Measurements from ENCODE around the gene NEK10. TPM values are rescaled to one million over a fixed set of nuclear protein-coding genes. Genes with fewer than 3 reads are reported as not detected.

The NEK10 gene
- polyA plus RNA-seq, 2 of the 4 experiments (the other 2 are of a cell fraction) = 1.7 to 2.9 TPM

DNA sequence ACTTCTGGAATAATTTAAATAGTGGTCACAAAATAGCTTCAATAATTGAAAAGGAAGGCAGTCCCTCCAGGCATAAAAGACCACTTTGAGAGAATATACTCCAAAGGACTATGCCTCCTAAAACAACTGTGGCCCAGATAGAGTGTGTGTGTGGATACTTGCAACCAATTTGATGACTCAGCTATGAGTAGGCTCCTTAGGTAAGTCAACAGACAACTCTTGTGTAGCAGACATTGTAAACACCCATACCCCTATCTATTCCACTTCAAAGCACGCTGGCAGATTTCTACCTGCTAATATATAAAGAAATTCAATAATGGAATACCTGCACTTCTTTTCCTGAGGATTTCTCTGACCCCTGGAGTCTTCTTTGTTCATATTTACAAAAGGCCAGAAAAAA lies 254.5 kb downstream of the NEK10 start:
- DNase-seq (ENCODE audit: low read depth in 1 of 2, low spot score in 1 of 2) (no peak), FAIRE-seq (no peak), ATAC-seq (0 out of 6 replicates have a peak, but pooled peaks of 1 of the 2 experiments have one; percentile 28)
- CTCF ChIA-PET = no interaction called here
- POLR2A ChIA-PET = no interaction called here
- WGBS (ENCODE audit: missing lambda C conversion rate) = 20% methylated on average over 1 of the region's 1 CpG
- peak; percentile 78 for TF ChIP-seq MAFK (IDR thresholded peaks at IDR 0.05; ENCODE audit: partially characterized antibody)
- no peak for TF ChIP-seq FOSB (CRISPR knock-in tag; IDR thresholded peaks at IDR 0.05)
- Histone ChIP-seq H3K4me3 (no peak overlapping the region), H3K27ac (no peak overlapping the region), H3K4me1 (no peaks in the 10 kb centered on the region), H3K4me2 (no peak overlapping the region), H3K9me3 (no peaks in the 10 kb centered on the region)

GRCh38 chr3:27114129-27114528 lies 255.1 kb downstream of the NEK10 start:
- Histone ChIP-seq H3K4me3 (no peak overlapping the region), H3K27ac (no peak overlapping the region), H3K4me1 (no peaks in the 10 kb centered on the region), H3K4me2 (no peak overlapping the region), H3K9me3 (no peaks in the 10 kb centered on the region)
- DNase-seq (ENCODE audit: low read depth in 1 of 2, low spot score in 1 of 2) (no peak), ATAC-seq (no peak), FAIRE-seq (no peak)
- 43% methylated on average over 2 of the region's 2 CpGs for WGBS (ENCODE audit: missing lambda C conversion rate)
- TF ChIP-seq, protein P1, sequence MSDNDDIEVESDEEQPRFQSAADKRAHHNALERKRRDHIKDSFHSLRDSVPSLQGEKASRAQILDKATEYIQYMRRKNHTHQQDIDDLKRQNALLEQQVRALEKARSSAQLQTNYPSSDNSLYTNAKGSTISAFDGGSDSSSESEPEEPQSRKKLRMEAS (IDR thresholded peaks at IDR 0.05) = no peak
- TF ChIP-seq, protein P2, sequence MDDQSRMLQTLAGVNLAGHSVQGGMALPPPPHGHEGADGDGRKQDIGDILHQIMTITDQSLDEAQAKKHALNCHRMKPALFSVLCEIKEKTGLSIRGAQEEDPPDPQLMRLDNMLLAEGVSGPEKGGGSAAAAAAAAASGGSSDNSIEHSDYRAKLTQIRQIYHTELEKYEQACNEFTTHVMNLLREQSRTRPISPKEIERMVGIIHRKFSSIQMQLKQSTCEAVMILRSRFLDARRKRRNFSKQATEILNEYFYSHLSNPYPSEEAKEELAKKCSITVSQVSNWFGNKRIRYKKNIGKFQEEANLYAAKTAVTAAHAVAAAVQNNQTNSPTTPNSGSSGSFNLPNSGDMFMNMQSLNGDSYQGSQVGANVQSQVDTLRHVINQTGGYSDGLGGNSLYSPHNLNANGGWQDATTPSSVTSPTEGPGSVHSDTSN (IDR thresholded peaks at IDR 0.05) = no peak
- no peak for TF ChIP-seq RFX5 (IDR thresholded peaks at IDR 0.05)
- no peak for TF ChIP-seq FOSB (CRISPR knock-in tag; IDR thresholded peaks at IDR 0.05)
- TF ChIP-seq RARB (CRISPR knock-in tag; IDR thresholded peaks at IDR 0.05) = no peak
- no peak for TF ChIP-seq POLR2A (IDR thresholded peaks at IDR 0.05; ENCODE audit: low read length)
- TF ChIP-seq USF2 (IDR thresholded peaks at IDR 0.05) = no peak
- TF ChIP-seq PHF8 (IDR thresholded peaks at IDR 0.05; ENCODE audit: borderline replicate concordance, low read depth) = no peak
- TF ChIP-seq BCL3 (IDR thresholded peaks at IDR 0.05) = no peak
- TF ChIP-seq MYC (IDR thresholded peaks at IDR 0.05; ENCODE audit: borderline replicate concordance, low read length) = no peak
- TF ChIP-seq EP300 (IDR thresholded peaks at IDR 0.05) = no peak
- ChIA-PET POLR2A (no interaction called here), CTCF (interaction anchor here (0.7 kb wide), 1 partner anchor 14 kb away, joined by 3 read pairs; no protein-coding TSS in a partner anchor)

DNA sequence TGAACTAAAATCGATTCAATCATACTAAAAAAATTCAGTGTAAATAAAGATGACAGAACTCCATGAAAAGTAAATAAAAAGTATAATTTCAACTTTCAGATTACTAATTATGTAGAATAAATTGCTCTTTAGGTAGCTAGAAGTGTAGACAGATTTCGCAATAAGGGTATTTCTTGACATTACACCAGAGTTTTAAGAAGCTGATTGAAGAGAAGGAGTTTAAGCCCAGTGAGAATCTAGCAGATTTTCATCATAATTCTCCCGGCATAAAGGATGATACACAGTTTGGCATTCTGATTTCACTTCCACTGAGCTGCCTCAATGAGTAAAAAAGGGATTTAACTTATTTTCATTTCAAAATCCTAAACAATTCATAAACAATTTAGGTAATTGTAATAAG lies 259.2 kb downstream of the NEK10 start:
- 19% methylated on average over 3 of the region's 3 CpGs for WGBS (ENCODE audit: missing lambda C conversion rate)
- no peak overlapping the region for H3K27ac ChIP-seq
- no peak for TF ChIP-seq ZFP36 (IDR thresholded peaks at IDR 0.05; ENCODE audit: borderline replicate concordance, partially characterized antibody)
- 0 out of 4 replicates have a peak, but pooled peaks have one; percentile 3 to 10 for TF ChIP-seq CEBPB (IDR thresholded peaks at IDR 0.05)
- POLR2A ChIA-PET = no interaction called here
- H3K4me2 ChIP-seq = no peak overlapping the region
- FAIRE-seq (no peak), ATAC-seq (no peak), DNase-seq (ENCODE audit: low read depth in 1 of 2, low spot score in 1 of 2) (no peak)
- H3K9me3 ChIP-seq = no peaks in the 10 kb centered on the region
- CTCF ChIA-PET = interaction anchor here (0.6 kb wide), 1 partner anchor 452 kb away, joined by 3 read pairs; no protein-coding TSS in a partner anchor
- no peaks in the 10 kb centered on the region for H3K4me1 ChIP-seq
- H3K4me3 ChIP-seq = no peak overlapping the region

- Histone ChIP-seq H3K4me2 (no peak overlapping the region), H3K4me3 (no peak overlapping the region), H3K4me1 (no peaks in the 10 kb centered on the region), H3K9me3 (no peaks in the 10 kb centered on the region), H3K27ac (no peak overlapping the region)
- FAIRE-seq = no peak
- no peak for DNase-seq (ENCODE audit: low read depth in 1 of 2, low spot score in 1 of 2)
- WGBS (ENCODE audit: missing lambda C conversion rate) = 54% methylated on average over 4 of the region's 4 CpGs
- POLR2A ChIA-PET = no interaction called here
- CTCF ChIA-PET = no interaction called here
- no peak for ATAC-seq
- TF ChIP-seq SMC3 (IDR thresholded peaks at IDR 0.05) (no peak), POLR2A (IDR thresholded peaks at IDR 0.05; ENCODE audit: low read length) (no peak), NFE2L2 (conservative IDR thresholded peaks at IDR 0.05; ENCODE audit: low read length) (no peak), ATOH8 (CRISPR knock-in tag; IDR thresholded peaks at IDR 0.05; ENCODE audit: low read depth) (no peak), ZNF302 (CRISPR knock-in tag; IDR thresholded peaks at IDR 0.05) (no peak)
- TF ChIP-seq, protein P3, sequence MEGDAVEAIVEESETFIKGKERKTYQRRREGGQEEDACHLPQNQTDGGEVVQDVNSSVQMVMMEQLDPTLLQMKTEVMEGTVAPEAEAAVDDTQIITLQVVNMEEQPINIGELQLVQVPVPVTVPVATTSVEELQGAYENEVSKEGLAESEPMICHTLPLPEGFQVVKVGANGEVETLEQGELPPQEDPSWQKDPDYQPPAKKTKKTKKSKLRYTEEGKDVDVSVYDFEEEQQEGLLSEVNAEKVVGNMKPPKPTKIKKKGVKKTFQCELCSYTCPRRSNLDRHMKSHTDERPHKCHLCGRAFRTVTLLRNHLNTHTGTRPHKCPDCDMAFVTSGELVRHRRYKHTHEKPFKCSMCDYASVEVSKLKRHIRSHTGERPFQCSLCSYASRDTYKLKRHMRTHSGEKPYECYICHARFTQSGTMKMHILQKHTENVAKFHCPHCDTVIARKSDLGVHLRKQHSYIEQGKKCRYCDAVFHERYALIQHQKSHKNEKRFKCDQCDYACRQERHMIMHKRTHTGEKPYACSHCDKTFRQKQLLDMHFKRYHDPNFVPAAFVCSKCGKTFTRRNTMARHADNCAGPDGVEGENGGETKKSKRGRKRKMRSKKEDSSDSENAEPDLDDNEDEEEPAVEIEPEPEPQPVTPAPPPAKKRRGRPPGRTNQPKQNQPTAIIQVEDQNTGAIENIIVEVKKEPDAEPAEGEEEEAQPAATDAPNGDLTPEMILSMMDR (IDR thresholded peaks at IDR 0.05) = no peak
- TF ChIP-seq, protein P4, sequence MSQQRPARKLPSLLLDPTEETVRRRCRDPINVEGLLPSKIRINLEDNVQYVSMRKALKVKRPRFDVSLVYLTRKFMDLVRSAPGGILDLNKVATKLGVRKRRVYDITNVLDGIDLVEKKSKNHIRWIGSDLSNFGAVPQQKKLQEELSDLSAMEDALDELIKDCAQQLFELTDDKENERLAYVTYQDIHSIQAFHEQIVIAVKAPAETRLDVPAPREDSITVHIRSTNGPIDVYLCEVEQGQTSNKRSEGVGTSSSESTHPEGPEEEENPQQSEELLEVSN (IDR thresholded peaks at IDR 0.05; ENCODE audit: borderline replicate concordance, low read depth) = no peak
Measured at GRCh38 chr3:27108322-27108721, 260.9 kb downstream of the NEK10 start.

All from A549 (cell line).